GM12891 (cell line): ENCODE data around the gene RAB40C.

ENCODE experiments used
- DNase-seq: peaks from one replicate; pipeline ENCODE4 v3.0.0; 2011; ENCODE audit warnings: low spot score; ENCODE audit not compliant: insufficient read length
- FAIRE-seq: peaks from 2 replicates; lab custom pipeline; 2011; peaks lifted over from hg19 to GRCh38; lab: Jason Lieb, UNC
- PAX5 ChIP-seq: IDR thresholded peaks from 2 replicates; pipeline ENCODE4 v1.6.1; 2011; ENCODE audit warnings: low read length, moderate library complexity, mild to moderate bottlenecking; ENCODE audit not compliant: insufficient read depth, severe bottlenecking
- POLR2A ChIP-seq: IDR thresholded peaks from 2 replicates; pipeline ENCODE4 v1.6.1; 2011; ENCODE audit warnings: low read depth, low read length, control low read depth
- POLR2AphosphoS5 ChIP-seq: IDR thresholded peaks from 2 replicates; pipeline ENCODE4 v1.6.1; 2011; ENCODE audit warnings: low read depth, low read length, control low read depth
- POU2F2 ChIP-seq: IDR thresholded peaks from 2 replicates; pipeline ENCODE4 v1.6.1; 2011; ENCODE audit warnings: low read depth, mild to moderate bottlenecking, control low read depth, low read length, moderate library complexity
- SPI1 ChIP-seq: IDR thresholded peaks from 2 replicates; pipeline ENCODE4 v1.6.1; 2011; ENCODE audit warnings: low read depth, low read length, control low read depth
- TAF1 ChIP-seq: IDR thresholded peaks from 2 replicates; pipeline ENCODE4 v1.6.1; 2011; ENCODE audit warnings: low read depth, low read length, control low read depth

The RAB40C gene

DNA sequence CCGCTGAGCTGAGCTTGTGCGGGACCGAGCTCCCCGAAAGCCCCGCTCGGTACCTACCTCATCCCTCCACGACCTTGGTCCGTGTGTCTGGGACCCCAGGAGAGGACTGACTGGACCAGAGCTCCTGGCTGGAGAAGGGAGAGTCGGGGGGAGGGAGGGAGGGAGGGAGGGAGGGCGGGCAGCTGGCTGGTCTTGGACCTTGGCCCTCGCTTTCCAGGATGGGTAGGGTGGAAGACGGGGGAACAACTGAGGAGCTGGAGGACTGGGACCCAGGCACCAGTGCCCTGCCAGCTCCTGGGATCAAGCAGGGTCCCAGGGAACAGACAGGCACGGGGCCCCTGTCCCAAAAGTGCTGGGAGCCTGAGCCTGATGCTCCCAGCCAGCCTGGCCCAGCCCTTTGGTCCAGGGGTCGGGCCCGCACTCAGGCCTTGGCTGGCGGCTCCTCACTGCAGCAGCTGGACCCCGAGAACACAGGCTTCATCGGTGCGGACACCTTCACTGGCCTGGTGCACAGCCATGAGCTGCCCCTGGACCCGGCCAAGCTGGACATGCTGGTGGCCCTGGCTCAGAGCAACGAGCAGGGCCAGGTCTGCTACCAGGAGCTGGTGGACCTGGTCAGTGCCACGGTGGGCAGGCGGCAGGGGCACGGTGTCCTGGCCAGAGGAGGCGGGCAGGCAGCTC lies 86.2 kb downstream of the RAB40C start:
- TF ChIP-seq POU2F2 (no peak), POLR2A (no peak), PAX5 (no peak), POLR2AphosphoS5 (no peak), TAF1 (no peak), SPI1 (no peak)
- DNase-seq (no peak), FAIRE-seq (no peak)

DNA sequence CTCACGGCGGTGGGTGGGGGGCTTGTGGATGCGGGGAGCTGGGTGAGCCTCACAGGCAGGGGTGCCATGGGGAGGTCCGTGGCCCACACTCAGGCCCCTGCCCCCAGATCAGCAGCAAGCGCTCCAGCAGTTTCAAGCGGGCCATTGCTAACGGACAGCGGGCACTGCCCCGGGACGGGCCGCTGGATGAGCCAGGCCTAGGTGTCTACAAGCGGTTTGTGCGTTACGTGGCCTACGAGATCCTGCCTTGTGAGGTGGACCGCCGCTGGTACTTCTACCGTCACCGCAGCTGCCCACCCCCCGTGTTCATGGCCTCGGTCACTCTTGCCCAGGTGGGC lies 86.7 kb downstream of the RAB40C start:
- TF ChIP-seq POLR2AphosphoS5 (no peak), POLR2A (no peak), SPI1 (no peak), TAF1 (no peak), POU2F2 (no peak), PAX5 (no peak)
- FAIRE-seq: no peak
- no peak for DNase-seq

GRCh38 chr16:676913-677312 lies 87.0 kb downstream of the RAB40C start:
- TF ChIP-seq PAX5 (no peak), POU2F2 (no peak), POLR2A (no peak), SPI1 (no peak), TAF1 (no peak), POLR2AphosphoS5 (no peak)
- no peak for DNase-seq
- no peak for FAIRE-seq

- FAIRE-seq (no peak), DNase-seq (no peak)
- TF ChIP-seq POLR2AphosphoS5 (no peak), PAX5 (no peak), POLR2A (no peak), POU2F2 (no peak), TAF1 (no peak), SPI1 (no peak)
Measured at GRCh38 chr16:677316-678190, 87.7 kb downstream of the RAB40C start.

- FAIRE-seq: peak; percentile 38
- no peak for DNase-seq
- no peak for TF ChIP-seq TAF1
Measured at GRCh38 chr16:678209-678857, 88.5 kb downstream of the RAB40C start.
